ENCODE data around the gene MMP25. TPM values are rescaled to one million over a fixed set of nuclear protein-coding genes. Genes with fewer than 3 reads are reported as not detected.
A peak's percentile ranks its signal among the peaks of the same experiment; 100 is the strongest.

The MMP25 gene
- total and polyA plus RNA-seq, 10 of the 15 experiments (the other 5 are each of a cell fraction or from before 2014, with no cell fraction given): 0.03 to 0.36 (median 0.13) TPM; not detected in 1

GRCh38 chr16:3019594-3020246 lies 26.6 kb upstream of the MMP25 start:
- H3K36me3 ChIP-seq (ENCODE audit: control insufficient read depth in 2 of 2, insufficient read depth in 2 of 2, low read length in 1 of 2): no peaks in the 10 kb centered on the region; a peak in 1 of 4 replicates
- POLR2A ChIA-PET: interaction anchor here (0.7 to 1.5 kb wide), 4 partner anchors 10 to 137 kb away, joined by 3 to 5 read pairs (median 4); partner anchors contain the start of gene FLYWCH2
- ATAC-seq: no peak
- SMC1A ChIA-PET (ENCODE audit: uncharacterized antibody, unreplicated experiment): no interaction called here
- no peak overlapping the region for H3K9ac ChIP-seq (ENCODE audit: control insufficient read depth, insufficient read depth, low read length)
- no peaks in the 10 kb centered on the region for H3K79me2 ChIP-seq (ENCODE audit: control insufficient read depth, insufficient read depth, low read length)
- H3K9me3 ChIP-seq (replicated peaks; ENCODE audit: control insufficient read depth, insufficient read depth, low read length): no peaks in the 10 kb centered on the region
- RAD21 ChIA-PET (ENCODE audit: unreplicated experiment): interaction anchor here (1.1 to 2.2 kb wide), 7 partner anchors 8 to 39 kb away, joined by 3 to 21 read pairs (median 5); no protein-coding TSS in a partner anchor
- peak overlapping the region; percentile 87 for H2AFZ ChIP-seq (ENCODE audit: control insufficient read depth, low read depth, low read length)
- in situ Hi-C loops (cut with MboI) (no loop called here), intact Hi-C loops (cut with micrococcal nuclease; ENCODE audit: unreplicated experiment) (no loop called here)
- no peak for FAIRE-seq
- no peaks in the 10 kb centered on the region for H3K27me3 ChIP-seq (replicated peaks in 1 of 2; ENCODE audit: control insufficient read depth in 2 of 2, insufficient read depth in 2 of 2, low read length in 1 of 2)
- no peak for TF ChIP-seq EP300 (IDR thresholded peaks at IDR 0.05; ENCODE audit: borderline replicate concordance in 1 of 2, control insufficient read depth in 1 of 2, low read depth in 2 of 2, low read length in 2 of 2)
- no peak for TF ChIP-seq ESRRA (IDR thresholded peaks at IDR 0.05; ENCODE audit: low read length)
- no peak for TF ChIP-seq RCOR1 (conservative IDR thresholded peaks at IDR 0.05; ENCODE audit: low read depth, low read length)
- no peak for TF ChIP-seq SREBF2 (IDR thresholded peaks at IDR 0.05; ENCODE audit: low read length)
- TF ChIP-seq ZBED1 (IDR thresholded peaks at IDR 0.05; ENCODE audit: borderline replicate concordance): no peak
- 0 out of 2 replicates have a peak, but pooled peaks have one; percentile 31 for TF ChIP-seq SIN3A (IDR thresholded peaks at IDR 0.05; ENCODE audit: low read depth, low read length)
- TF ChIP-seq IRF3 (IDR thresholded peaks at IDR 0.05): no peak
- peak; percentile 86 for TF ChIP-seq ZNF24 (IDR thresholded peaks at IDR 0.05)
- 28% methylated on average over 39 of the region's 40 CpGs for WGBS (ENCODE audit: insufficient coverage, insufficient replicate concordance, low lambda C conversion rate, missing lambda C conversion rate)
- no peaks in the 10 kb centered on the region for H4K20me1 ChIP-seq (ENCODE audit: control insufficient read depth, insufficient read depth)
- DNase-seq (ENCODE audit: low read depth, low spot score): no peak
- H3K4me2 ChIP-seq (ENCODE audit: control insufficient read depth, insufficient read depth): peak overlapping the region; percentile 83
- CTCF ChIA-PET: interaction anchor here (0.9 to 18.2 kb wide), 5 partner anchors 8 to 112 kb away, joined by 3 to 421 read pairs (median 4); no protein-coding TSS in a partner anchor
- BruUV-seq (replicated peaks): no TSS peak
- peak overlapping the region; percentile 70 for H3K4me3 ChIP-seq
- H3K4me1 ChIP-seq (ENCODE audit: control insufficient read depth, insufficient read depth, low read length): peaks cover 25% of the 10 kb centered on the region
- no peak overlapping the region for H3K27ac ChIP-seq (ENCODE audit: control insufficient read depth, insufficient read depth)
